Measurements from ENCODE around the gene ODF4. TPM values are rescaled to one million over a fixed set of nuclear protein-coding genes. Genes with fewer than 3 reads are reported as not detected.
A peak's percentile ranks its signal among the peaks of the same experiment; 100 is the strongest.

ODF4 gene
- total RNA-seq, 1 donor from 2014 or later = not detected

DNA sequence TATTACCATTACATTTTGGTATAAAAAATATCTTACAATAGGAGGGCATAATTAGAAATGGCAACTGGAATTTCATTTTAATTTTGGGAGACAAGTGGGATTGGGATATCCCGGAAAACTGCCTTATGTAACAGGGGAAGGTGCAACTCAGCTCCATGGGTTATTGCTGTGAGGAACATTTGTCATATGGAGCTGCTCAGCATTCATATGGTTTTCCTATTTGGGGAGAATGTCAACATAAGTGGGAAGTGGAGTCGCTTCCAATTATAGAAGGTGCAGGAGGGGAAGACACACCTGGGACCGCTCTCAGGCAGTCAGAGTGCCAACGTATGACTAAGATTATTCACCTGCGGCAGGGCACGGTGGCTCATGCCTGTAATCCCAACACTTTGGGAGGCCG is 10.7 kb downstream of the ODF4 start:
- no peaks in the 10 kb centered on the region for H3K36me3 ChIP-seq
- DNase-seq = no peak
- no peak overlapping the region for H3K27ac ChIP-seq (replicated peaks)
- peaks cover 18% of the 10 kb centered on the region for H3K27me3 ChIP-seq (ENCODE audit: low read depth)
- H3K9me3 ChIP-seq (replicated peaks) = no peaks in the 10 kb centered on the region
- peaks cover 3% of the 10 kb centered on the region for H3K4me1 ChIP-seq
- no peak overlapping the region for H3K4me3 ChIP-seq
- no peak for TF ChIP-seq CTCF (IDR thresholded peaks at IDR 0.05; ENCODE audit: borderline replicate concordance)
- intact Hi-C loops (cut with micrococcal nuclease) = no loop called here

DNA sequence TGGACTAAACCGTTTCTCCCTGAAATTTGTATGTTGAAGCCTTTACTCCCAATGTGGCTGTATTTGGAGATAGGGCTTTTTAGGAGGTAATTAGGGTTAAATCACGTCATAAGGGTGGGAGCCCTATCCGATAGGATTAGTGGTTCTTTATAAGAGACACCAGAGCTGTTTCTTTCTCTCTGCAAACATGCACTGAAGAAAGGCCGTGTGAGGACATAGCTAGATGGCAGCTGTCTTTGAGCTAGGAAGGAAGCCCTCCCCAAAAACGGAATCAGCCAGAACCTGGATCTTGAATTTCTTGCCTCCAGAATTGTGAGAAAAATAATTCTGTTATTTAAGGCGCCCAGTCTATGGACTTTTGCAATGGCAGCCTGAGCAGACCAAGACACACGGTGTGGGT is 14.1 kb downstream of the ODF4 start:
- Histone ChIP-seq H3K27me3 (ENCODE audit: low read depth) (no peaks in the 10 kb centered on the region), H3K4me3 (no peak overlapping the region), H3K9me3 (replicated peaks) (no peaks in the 10 kb centered on the region), H3K36me3 (no peaks in the 10 kb centered on the region), H3K27ac (replicated peaks) (peak overlapping the region; percentile 27), H3K4me1 (peaks cover 3% of the 10 kb centered on the region)
- no peak for TF ChIP-seq CTCF (IDR thresholded peaks at IDR 0.05; ENCODE audit: borderline replicate concordance)
- intact Hi-C loops (cut with micrococcal nuclease) = no loop called here
- DNase-seq = no peak

DNA sequence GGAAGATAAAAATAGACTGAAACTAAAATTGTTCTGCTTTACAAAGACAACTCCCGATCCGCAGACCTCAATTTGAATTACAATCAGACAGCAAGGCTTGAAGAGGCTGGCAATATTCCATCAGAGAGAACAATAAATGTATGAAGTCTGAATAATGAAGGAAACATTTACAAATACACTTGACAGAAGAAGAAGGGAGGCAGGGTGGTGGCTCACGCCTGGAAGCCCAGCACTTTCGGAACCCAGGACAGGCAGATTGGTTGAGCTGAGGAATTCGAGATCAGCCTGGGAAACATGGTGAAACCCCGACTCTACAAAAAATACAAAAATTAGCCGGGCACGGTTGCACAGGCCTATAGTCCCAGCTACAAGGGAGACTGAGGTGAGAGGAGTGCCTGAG is 14.6 kb downstream of the ODF4 start:
- Histone ChIP-seq H3K36me3 (no peaks in the 10 kb centered on the region), H3K27me3 (ENCODE audit: low read depth) (no peaks in the 10 kb centered on the region), H3K4me1 (peaks cover 7% of the 10 kb centered on the region), H3K4me3 (no peak overlapping the region), H3K27ac (replicated peaks) (peak overlapping the region; percentile 27), H3K9me3 (replicated peaks) (no peaks in the 10 kb centered on the region)
- no peak for TF ChIP-seq CTCF (IDR thresholded peaks at IDR 0.05; ENCODE audit: borderline replicate concordance)
- no peak for DNase-seq
- intact Hi-C loops (cut with micrococcal nuclease) = no loop called here

DNA sequence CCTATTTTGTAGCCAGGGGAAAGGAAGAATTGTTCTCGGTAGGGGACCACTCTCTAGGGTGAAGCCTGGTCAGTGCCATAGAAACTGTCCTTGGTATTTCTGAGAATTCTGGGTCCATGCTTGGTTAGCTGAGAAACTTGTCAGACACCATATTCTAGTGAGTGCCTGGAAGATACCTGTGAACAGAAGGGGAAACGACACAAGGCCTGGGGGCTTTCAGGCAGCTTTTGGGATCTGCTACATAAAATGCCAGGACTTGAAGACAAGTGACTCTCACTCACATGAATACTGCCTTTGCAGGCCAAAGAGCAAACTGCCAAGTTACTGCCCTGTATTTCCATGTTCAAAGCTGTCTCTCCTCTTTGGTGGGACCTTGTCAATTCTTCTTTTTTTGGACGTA is 18.3 kb downstream of the ODF4 start:
- no peak overlapping the region for H3K4me3 ChIP-seq
- intact Hi-C loops (cut with micrococcal nuclease) = no loop called here
- DNase-seq = no peak
- H3K36me3 ChIP-seq = no peaks in the 10 kb centered on the region
- no peaks in the 10 kb centered on the region for H3K27me3 ChIP-seq (ENCODE audit: low read depth)
- H3K27ac ChIP-seq (replicated peaks) = no peak overlapping the region
- no peaks in the 10 kb centered on the region for H3K9me3 ChIP-seq (replicated peaks)
- H3K4me1 ChIP-seq = peaks cover 40% of the 10 kb centered on the region
- TF ChIP-seq CTCF (IDR thresholded peaks at IDR 0.05; ENCODE audit: borderline replicate concordance) = no peak

- H3K4me3 ChIP-seq = peak overlapping the region; percentile 16
- peak overlapping the region; percentile 76 for H3K27ac ChIP-seq (replicated peaks)
- TF ChIP-seq CTCF (IDR thresholded peaks at IDR 0.05; ENCODE audit: borderline replicate concordance) = no peak
- no peak for DNase-seq
- H3K4me1 ChIP-seq = peaks cover 44% of the 10 kb centered on the region
- H3K27me3 ChIP-seq (ENCODE audit: low read depth) = no peaks in the 10 kb centered on the region
- intact Hi-C loops (cut with micrococcal nuclease) = loop anchor here (10.0 kb wide), 1 partner anchor 45 kb away; the partner anchor contains the start of gene ARHGEF15
- H3K36me3 ChIP-seq = peaks cover 5% of the 10 kb centered on the region
- no peaks in the 10 kb centered on the region for H3K9me3 ChIP-seq (replicated peaks)
Observed at GRCh38 chr17:8359769-8360168, 20.1 kb downstream of the ODF4 start.
